ENCODE results near the gene SHB. TPM values are rescaled to one million over a fixed set of nuclear protein-coding genes. Genes with fewer than 3 reads are reported as not detected.
"Not testable (repeated sequence)": the region's sequence is repeated elsewhere in the genome, so short reads cannot be mapped to it uniquely, and the experiment has no call there.

SHB gene
- polyA plus RNA-seq, 2 of the 4 experiments (the other 2 are of a cell fraction), result 15.4 to 22.0 TPM

DNA sequence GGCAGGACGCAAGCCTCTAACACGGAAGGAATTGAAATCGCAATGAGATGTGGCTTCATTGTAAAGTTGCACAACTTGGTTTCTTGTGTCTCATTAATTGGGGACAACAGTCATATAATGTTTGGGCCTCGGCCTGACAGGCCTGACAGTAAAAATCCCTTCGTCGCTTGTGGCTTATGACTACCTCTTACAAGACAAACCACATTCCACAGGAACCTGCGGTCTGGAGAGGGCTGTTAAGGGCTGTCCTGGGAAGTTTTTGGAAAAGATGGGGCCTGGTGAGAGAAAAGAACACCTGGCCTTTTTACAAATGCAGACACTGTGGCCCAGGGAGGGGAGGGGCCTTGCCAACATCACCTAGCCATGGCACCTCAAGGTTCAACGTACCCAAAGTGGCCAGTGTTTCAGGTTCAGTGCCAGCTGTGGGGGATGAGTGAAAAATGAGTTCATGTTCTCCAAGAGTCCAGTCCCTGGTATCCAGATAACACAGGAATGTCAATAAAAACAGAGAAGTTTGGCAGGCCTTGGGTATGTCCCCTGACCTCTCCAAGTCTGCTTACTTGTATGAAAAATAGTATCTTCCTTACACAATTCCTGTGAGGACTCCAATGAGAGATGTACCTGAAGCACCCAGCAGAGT lies 22.2 kb downstream of the SHB start:
- FAIRE-seq (no peak), DNase-seq (ENCODE audit: low read depth in 1 of 2, low spot score in 1 of 2) (peak in 1 of 2 experiments; percentile 63), ATAC-seq (peak in 1 of 2 experiments; percentile 52; a peak in 5 of 6 replicates)
- 43% methylated on average over 8 of the region's 8 CpGs for WGBS (ENCODE audit: missing lambda C conversion rate)
- TF ChIP-seq EHMT2 (IDR thresholded peaks at IDR 0.05; ENCODE audit: low read depth) (no peak), GATA3 (IDR thresholded peaks at IDR 0.05; ENCODE audit: borderline replicate concordance) (peak; percentile 41; the same call in 1 of the 2 replicates), ESRRA (IDR thresholded peaks at IDR 0.05; ENCODE audit: borderline replicate concordance, low read length) (no peak), NPAS2 (CRISPR knock-in tag; IDR thresholded peaks at IDR 0.05; ENCODE audit: borderline replicate concordance) (no peak), KDM1A (IDR thresholded peaks at IDR 0.05; ENCODE audit: low read depth) (no peak), EP300 (IDR thresholded peaks at IDR 0.05) (peak in 1 of 2 experiments; percentile 2; a peak in 1 of 5 replicates), FOSB (CRISPR knock-in tag; IDR thresholded peaks at IDR 0.05) (no peak), SMC3 (IDR thresholded peaks at IDR 0.05) (no peak; the same call in 2 of the 3 replicates), CHD2 (IDR thresholded peaks at IDR 0.05; ENCODE audit: low read length, partially characterized antibody) (no peak), NFE2L2 (conservative IDR thresholded peaks at IDR 0.05; ENCODE audit: low read length) (no peak), HOXA7 (CRISPR knock-in tag; IDR thresholded peaks at IDR 0.05) (no peak), HOXB5 (CRISPR knock-in tag; IDR thresholded peaks at IDR 0.05) (no peak), EHF (CRISPR knock-in tag; IDR thresholded peaks at IDR 0.05) (no peak), CEBPB (IDR thresholded peaks at IDR 0.05) (peak; percentile 13 to 33; a peak in 1 of 4 replicates), JUN (IDR thresholded peaks at IDR 0.05) (no peak)
- TF ChIP-seq, protein P1, sequence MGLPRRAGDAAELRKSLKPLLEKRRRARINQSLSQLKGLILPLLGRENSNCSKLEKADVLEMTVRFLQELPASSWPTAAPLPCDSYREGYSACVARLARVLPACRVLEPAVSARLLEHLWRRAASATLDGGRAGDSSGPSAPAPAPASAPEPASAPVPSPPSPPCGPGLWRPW (IDR thresholded peaks at IDR 0.05), result no peak
- TF ChIP-seq, protein P2, sequence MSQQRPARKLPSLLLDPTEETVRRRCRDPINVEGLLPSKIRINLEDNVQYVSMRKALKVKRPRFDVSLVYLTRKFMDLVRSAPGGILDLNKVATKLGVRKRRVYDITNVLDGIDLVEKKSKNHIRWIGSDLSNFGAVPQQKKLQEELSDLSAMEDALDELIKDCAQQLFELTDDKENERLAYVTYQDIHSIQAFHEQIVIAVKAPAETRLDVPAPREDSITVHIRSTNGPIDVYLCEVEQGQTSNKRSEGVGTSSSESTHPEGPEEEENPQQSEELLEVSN (IDR thresholded peaks at IDR 0.05; ENCODE audit: borderline replicate concordance, low read depth), result no peak
- TF ChIP-seq, protein P3, sequence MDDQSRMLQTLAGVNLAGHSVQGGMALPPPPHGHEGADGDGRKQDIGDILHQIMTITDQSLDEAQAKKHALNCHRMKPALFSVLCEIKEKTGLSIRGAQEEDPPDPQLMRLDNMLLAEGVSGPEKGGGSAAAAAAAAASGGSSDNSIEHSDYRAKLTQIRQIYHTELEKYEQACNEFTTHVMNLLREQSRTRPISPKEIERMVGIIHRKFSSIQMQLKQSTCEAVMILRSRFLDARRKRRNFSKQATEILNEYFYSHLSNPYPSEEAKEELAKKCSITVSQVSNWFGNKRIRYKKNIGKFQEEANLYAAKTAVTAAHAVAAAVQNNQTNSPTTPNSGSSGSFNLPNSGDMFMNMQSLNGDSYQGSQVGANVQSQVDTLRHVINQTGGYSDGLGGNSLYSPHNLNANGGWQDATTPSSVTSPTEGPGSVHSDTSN (IDR thresholded peaks at IDR 0.05), result no peak
- TF ChIP-seq, protein P4, sequence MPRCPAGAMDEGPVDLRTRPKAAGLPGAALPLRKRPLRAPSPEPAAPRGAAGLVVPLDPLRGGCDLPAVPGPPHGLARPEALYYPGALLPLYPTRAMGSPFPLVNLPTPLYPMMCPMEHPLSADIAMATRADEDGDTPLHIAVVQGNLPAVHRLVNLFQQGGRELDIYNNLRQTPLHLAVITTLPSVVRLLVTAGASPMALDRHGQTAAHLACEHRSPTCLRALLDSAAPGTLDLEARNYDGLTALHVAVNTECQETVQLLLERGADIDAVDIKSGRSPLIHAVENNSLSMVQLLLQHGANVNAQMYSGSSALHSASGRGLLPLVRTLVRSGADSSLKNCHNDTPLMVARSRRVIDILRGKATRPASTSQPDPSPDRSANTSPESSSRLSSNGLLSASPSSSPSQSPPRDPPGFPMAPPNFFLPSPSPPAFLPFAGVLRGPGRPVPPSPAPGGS (IDR thresholded peaks at IDR 0.05), result no peak
- TF ChIP-seq, protein P5, sequence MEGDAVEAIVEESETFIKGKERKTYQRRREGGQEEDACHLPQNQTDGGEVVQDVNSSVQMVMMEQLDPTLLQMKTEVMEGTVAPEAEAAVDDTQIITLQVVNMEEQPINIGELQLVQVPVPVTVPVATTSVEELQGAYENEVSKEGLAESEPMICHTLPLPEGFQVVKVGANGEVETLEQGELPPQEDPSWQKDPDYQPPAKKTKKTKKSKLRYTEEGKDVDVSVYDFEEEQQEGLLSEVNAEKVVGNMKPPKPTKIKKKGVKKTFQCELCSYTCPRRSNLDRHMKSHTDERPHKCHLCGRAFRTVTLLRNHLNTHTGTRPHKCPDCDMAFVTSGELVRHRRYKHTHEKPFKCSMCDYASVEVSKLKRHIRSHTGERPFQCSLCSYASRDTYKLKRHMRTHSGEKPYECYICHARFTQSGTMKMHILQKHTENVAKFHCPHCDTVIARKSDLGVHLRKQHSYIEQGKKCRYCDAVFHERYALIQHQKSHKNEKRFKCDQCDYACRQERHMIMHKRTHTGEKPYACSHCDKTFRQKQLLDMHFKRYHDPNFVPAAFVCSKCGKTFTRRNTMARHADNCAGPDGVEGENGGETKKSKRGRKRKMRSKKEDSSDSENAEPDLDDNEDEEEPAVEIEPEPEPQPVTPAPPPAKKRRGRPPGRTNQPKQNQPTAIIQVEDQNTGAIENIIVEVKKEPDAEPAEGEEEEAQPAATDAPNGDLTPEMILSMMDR (IDR thresholded peaks at IDR 0.05), result no peak
- TF ChIP-seq, protein P6, sequence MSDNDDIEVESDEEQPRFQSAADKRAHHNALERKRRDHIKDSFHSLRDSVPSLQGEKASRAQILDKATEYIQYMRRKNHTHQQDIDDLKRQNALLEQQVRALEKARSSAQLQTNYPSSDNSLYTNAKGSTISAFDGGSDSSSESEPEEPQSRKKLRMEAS (IDR thresholded peaks at IDR 0.05), result no peak
- H3K4me1 ChIP-seq, result peaks cover 72% of the 10 kb centered on the region
- peak overlapping the region; percentile 94 to 97 for H3K27ac ChIP-seq
- ChIA-PET POLR2A (interaction anchor here (1.1 to 1.9 kb wide), 2 partner anchors 11 to 21 kb away, joined by 3 to 9 read pairs; no protein-coding TSS in a partner anchor), CTCF (interaction anchor here (0.7 to 3.2 kb wide), 5 partner anchors 16 to 415 kb away, joined by 3 to 16 read pairs (median 3); no protein-coding TSS in a partner anchor)
- peak overlapping the region; percentile 25; the same call in 2 of the 3 replicates for H3K4me3 ChIP-seq
- peak overlapping the region; percentile 90 for H3K4me2 ChIP-seq
- no peaks in the 10 kb centered on the region for H3K9me3 ChIP-seq

DNA sequence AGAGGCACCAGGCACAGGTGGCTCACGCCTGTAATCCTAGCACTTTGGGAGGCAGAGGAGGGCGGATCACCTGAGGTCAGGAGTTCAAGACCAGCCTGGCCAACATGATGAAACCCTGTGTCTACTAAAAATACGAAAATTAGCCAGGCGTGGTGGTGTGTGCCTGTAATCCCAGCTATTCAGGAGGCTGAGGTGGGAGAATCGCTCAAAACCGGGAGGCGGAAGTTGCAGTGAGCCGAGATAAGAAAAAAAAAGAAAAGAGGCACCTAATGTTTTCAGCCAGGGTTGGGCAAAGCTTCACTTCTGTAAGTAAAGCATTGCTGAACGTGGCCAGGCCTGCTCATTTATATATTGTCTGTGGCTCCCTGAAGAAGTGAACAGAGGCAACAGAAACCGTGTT lies 23.1 kb downstream of the SHB start:
- H3K4me3 ChIP-seq; FAIRE-seq; ATAC-seq; POLR2A ChIA-PET; DNase-seq (ENCODE audit: low read depth in 1 of 2, low spot score in 1 of 2); H3K9me3 ChIP-seq: not testable (repeated sequence)
- Histone ChIP-seq H3K4me1 (peaks cover 76% of the 10 kb centered on the region), H3K27ac (peak overlapping the region; percentile 94 to 97), H3K4me2 (peak overlapping the region; percentile 90)
- WGBS (ENCODE audit: missing lambda C conversion rate), result 87% methylated on average over 10 of the region's 10 CpGs
- CTCF ChIA-PET, result interaction anchor here (1.0 to 3.2 kb wide), 5 partner anchors 14 to 132 kb away, joined by 3 to 10 read pairs (median 7); no protein-coding TSS in a partner anchor

All from A549 (cell line).